Jurkat, Clone E6-1 (cell line): ENCODE measurements around the gene ZDHHC3.
"Not testable (repeated sequence)": the region's sequence is repeated elsewhere in the genome, so short reads cannot be mapped to it uniquely, and the experiment has no call there.

Experiments
- DNase-seq: peaks from one replicate; pipeline ENCODE4 v3.0.0-alpha.2; 2011; ENCODE audit warnings: low read depth, low spot score
- H3K4me3 ChIP-seq: 2 replicates; pipeline ENCODE4 v1.5.1; 2011; ENCODE audit warnings: mild to moderate bottlenecking, low read length, control low read depth, moderate library complexity

The ZDHHC3 gene

GRCh38 chr3:44969828-44970179, 6.2 kb downstream of the ZDHHC3 start:
- no peak overlapping the region for H3K4me3 ChIP-seq
- no peak for DNase-seq

- DNase-seq: peak; percentile 71
These were observed 6.7 kb downstream of the ZDHHC3 start for GRCh38 chr3:44969154-44969827.

GRCh38 chr3:44968447-44968858, 7.5 kb downstream of the ZDHHC3 start:
- no peak overlapping the region for H3K4me3 ChIP-seq
- no peak for DNase-seq

More at GRCh38 chr3:44969154-44969827, 6.7 kb downstream of the ZDHHC3 start:
- no peak overlapping the region for H3K4me3 ChIP-seq

- no peak overlapping the region for H3K4me3 ChIP-seq
- no peak for DNase-seq
These were observed 9.1 kb downstream of the ZDHHC3 start for GRCh38 chr3:44966795-44967278.

- H3K4me3 ChIP-seq: no peak overlapping the region
These were observed 10.8 kb downstream of the ZDHHC3 start for GRCh38 chr3:44965165-44965564.

GRCh38 chr3:44963571-44964325, 12.2 kb downstream of the ZDHHC3 start:
- DNase-seq: no peak
- H3K4me3 ChIP-seq: no peak overlapping the region

More at GRCh38 chr3:44965165-44965564, 10.8 kb downstream of the ZDHHC3 start:
- DNase-seq: no peak

- no peak overlapping the region for H3K4me3 ChIP-seq
- no peak for DNase-seq
These were observed 13.2 kb downstream of the ZDHHC3 start for GRCh38 chr3:44962621-44963393.

GRCh38 chr3:44961888-44962287, 14.1 kb downstream of the ZDHHC3 start:
- no peak overlapping the region for H3K4me3 ChIP-seq
- no peak for DNase-seq

GRCh38 chr3:44960387-44961026, 15.5 kb downstream of the ZDHHC3 start:
- no peak for DNase-seq
- no peak overlapping the region for H3K4me3 ChIP-seq

GRCh38 chr3:44958386-44958785, 17.6 kb downstream of the ZDHHC3 start:
- no peak for DNase-seq
- no peak overlapping the region for H3K4me3 ChIP-seq

- no peak overlapping the region for H3K4me3 ChIP-seq
- no peak for DNase-seq
These were observed 18.0 kb downstream of the ZDHHC3 start for GRCh38 chr3:44957986-44958385.

GRCh38 chr3:44955917-44956316, 20.1 kb downstream of the ZDHHC3 start:
- no peak for DNase-seq

GRCh38 chr3:44954962-44955361, 21.0 kb downstream of the ZDHHC3 start:
- DNase-seq: no peak
- no peak overlapping the region for H3K4me3 ChIP-seq

More at GRCh38 chr3:44955917-44956316, 20.1 kb downstream of the ZDHHC3 start:
- no peak overlapping the region for H3K4me3 ChIP-seq

GRCh38 chr3:44954304-44954703, 21.7 kb downstream of the ZDHHC3 start:
- no peak for DNase-seq
- no peak overlapping the region for H3K4me3 ChIP-seq

- no peak overlapping the region for H3K4me3 ChIP-seq
These were observed 23.3 kb downstream of the ZDHHC3 start for GRCh38 chr3:44952689-44953088.

GRCh38 chr3:44950275-44950734, 25.7 kb downstream of the ZDHHC3 start:
- DNase-seq: no peak

More at GRCh38 chr3:44952689-44953088, 23.3 kb downstream of the ZDHHC3 start:
- no peak for DNase-seq

GRCh38 chr3:44949770-44950169, 26.2 kb downstream of the ZDHHC3 start:
- H3K4me3 ChIP-seq, DNase-seq: not testable (repeated sequence)

More at GRCh38 chr3:44950275-44950734, 25.7 kb downstream of the ZDHHC3 start:
- no peak overlapping the region for H3K4me3 ChIP-seq

GRCh38 chr3:44948239-44948638, 27.7 kb downstream of the ZDHHC3 start:
- DNase-seq: no peak

More at GRCh38 chr3:44948239-44948638, 27.7 kb downstream of the ZDHHC3 start:
- H3K4me3 ChIP-seq: no peak overlapping the region
